H9 (cell line): Measurements from ENCODE around the gene APBA2. TPM values are rescaled to one million over a fixed set of nuclear protein-coding genes. Genes with fewer than 3 reads are reported as not detected.

ENCODE experiments used
- DNase-seq: peaks from one replicate; pipeline ENCODE4 v3.0.0-alpha.2; 2017
- H2AFZ ChIP-seq: one replicate; pipeline ENCODE4 v1.6.1; 2013; ENCODE audit warnings: mild to moderate bottlenecking, low read length, control low read depth, moderate library complexity
- H2AK5ac ChIP-seq: 2 replicates; pipeline ENCODE4 v1.6.1; 2013; ENCODE audit warnings: low read length, control low read depth, mixed read lengths; ENCODE audit not compliant: insufficient read length
- H2BK120ac ChIP-seq: one replicate; pipeline ENCODE4 v1.6.1; 2013; ENCODE audit warnings: low read depth, mild to moderate bottlenecking, low read length, control low read depth, inconsistent platforms; ENCODE audit not compliant: poor library complexity, severe bottlenecking
- H2BK12ac ChIP-seq: 2 replicates; pipeline ENCODE4 v1.6.1; 2013; ENCODE audit warnings: low read length, control low read depth, mixed read lengths, low read depth; ENCODE audit not compliant: insufficient read length
- H2BK15ac ChIP-seq: 2 replicates; pipeline ENCODE4 v1.6.1; 2013; ENCODE audit warnings: low read depth, low read length, control low read depth
- H2BK20ac ChIP-seq: one replicate; pipeline ENCODE4 v1.6.1; 2013; ENCODE audit warnings: low read depth, mild to moderate bottlenecking, low read length, control low read depth, inconsistent platforms; ENCODE audit not compliant: poor library complexity, severe bottlenecking
- H2BK5ac ChIP-seq: 2 replicates; pipeline ENCODE4 v1.6.1; 2013; ENCODE audit warnings: low read length, control low read depth, mixed read lengths; ENCODE audit not compliant: insufficient read length
- H3K14ac ChIP-seq: 2 replicates; pipeline ENCODE4 v1.6.1; 2013; ENCODE audit warnings: low read length, control low read depth; ENCODE audit not compliant: insufficient read depth
- H3K18ac ChIP-seq: 2 replicates; pipeline ENCODE4 v1.6.1; 2013; ENCODE audit warnings: low read depth, mild to moderate bottlenecking, mixed read lengths, low read length, control low read depth; ENCODE audit not compliant: insufficient read length
- H3K23ac ChIP-seq: 2 replicates; pipeline ENCODE4 v1.6.1; 2013; ENCODE audit warnings: low read length, control low read depth, mixed read lengths, low read depth; ENCODE audit not compliant: insufficient read length
- H3K23me2 ChIP-seq: 2 replicates; pipeline ENCODE4 v1.6.1; 2013; ENCODE audit warnings: low read depth, mild to moderate bottlenecking, mixed read lengths, low read length, control low read depth; ENCODE audit not compliant: insufficient read length, poor library complexity, severe bottlenecking
- H3K27ac ChIP-seq: 2 replicates; pipeline ENCODE4 v1.5.1; 2013; ENCODE audit warnings: low read length, control low read depth, mixed read lengths, low read depth; ENCODE audit not compliant: insufficient read length
- H3K27me3 ChIP-seq: 2 replicates; pipeline ENCODE4 v1.6.1; 2013; ENCODE audit warnings: low read length, control low read depth, inconsistent platforms; ENCODE audit not compliant: insufficient read depth
- H3K4ac ChIP-seq: 2 replicates; pipeline ENCODE4 v1.6.1; 2013; ENCODE audit warnings: low read depth, mild to moderate bottlenecking, control low read depth, inconsistent platforms, low read length, moderate library complexity
- H3K4me1 ChIP-seq: 2 replicates; pipeline ENCODE4 v1.6.1; 2013; ENCODE audit warnings: low read length, control low read depth, inconsistent platforms; ENCODE audit not compliant: insufficient read depth
- H3K4me2 ChIP-seq: 2 replicates; pipeline ENCODE4 v1.6.1; 2013; ENCODE audit warnings: low read length, control low read depth, mixed read lengths; ENCODE audit not compliant: insufficient read length, insufficient read depth
- H3K56ac ChIP-seq: 2 replicates; pipeline ENCODE4 v1.6.1; 2013; ENCODE audit warnings: low read depth, mild to moderate bottlenecking, mixed read lengths, low read length, control low read depth; ENCODE audit not compliant: insufficient read length
- H3K79me1 ChIP-seq: 2 replicates; pipeline ENCODE4 v1.6.1; 2013; ENCODE audit warnings: low read depth, mild to moderate bottlenecking, moderate library complexity, low read length, control low read depth, inconsistent platforms; ENCODE audit not compliant: insufficient read depth, poor library complexity, severe bottlenecking
- H3K79me2 ChIP-seq: 2 replicates; pipeline ENCODE4 v1.6.1; 2013; ENCODE audit warnings: low read length, control low read depth, inconsistent platforms; ENCODE audit not compliant: insufficient read depth
- H3K9ac ChIP-seq: 2 replicates; pipeline ENCODE4 v1.6.1; 2013; ENCODE audit warnings: low read length, control low read depth, mixed read lengths; ENCODE audit not compliant: insufficient read length; ENCODE audit errors: extremely low read depth
- H3K9me3 ChIP-seq: one replicate; pipeline ENCODE4 v1.6.1; 2013; ENCODE audit warnings: low read depth, low read length, inconsistent platforms; ENCODE audit not compliant: control insufficient read depth
- H3T11ph ChIP-seq: one replicate; pipeline ENCODE4 v1.6.1; 2013; ENCODE audit warnings: mild to moderate bottlenecking, low read length, control low read depth, inconsistent platforms
- H4K20me1 ChIP-seq: one replicate; pipeline ENCODE4 v1.6.1; 2013; ENCODE audit not compliant: control insufficient read depth, insufficient read length, insufficient read depth
- H4K5ac ChIP-seq: 2 replicates; pipeline ENCODE4 v1.6.1; 2013; ENCODE audit warnings: low read depth, mild to moderate bottlenecking, mixed read lengths, low read length, control low read depth; ENCODE audit not compliant: insufficient read length
- H4K8ac ChIP-seq: replicated peaks from 2 replicates; pipeline ENCODE4 v1.6.1; 2013; ENCODE audit warnings: low read length, control low read depth, mixed read lengths, low read depth; ENCODE audit not compliant: insufficient read length
- H4K91ac ChIP-seq: 2 replicates; pipeline ENCODE4 v1.6.1; 2013; ENCODE audit warnings: low read depth, mild to moderate bottlenecking, moderate library complexity, mixed read lengths, low read length, control low read depth; ENCODE audit not compliant: insufficient read length
- H3K27ac Mint-ChIP-seq, 3 experiments: 2 replicates in 2 of 3; 3 replicates in 1 of 3; pipeline ENCODE4 v1.8.0; 2020 to 2021; ENCODE audit warnings: mixed read lengths in 3 of 3, mild to moderate bottlenecking in 1 of 3, moderate library complexity in 1 of 3
- H3K27me3 Mint-ChIP-seq: 2 replicates; pipeline ENCODE4 v1.8.0; 2021; ENCODE audit warnings: low read depth, mild to moderate bottlenecking, moderate library complexity, mixed read lengths
- H3K36me3 Mint-ChIP-seq, 3 experiments: 2 replicates in 2 of 3; 3 replicates in 1 of 3; pipeline ENCODE4 v1.8.0; 2020 to 2021; ENCODE audit warnings: low read depth in 3 of 3, mixed read lengths in 3 of 3; ENCODE audit not compliant: insufficient read depth in 1 of 3
- H3K4me1 Mint-ChIP-seq, 2 experiments: 2 replicates each; pipeline ENCODE4 v1.8.0; 2020; ENCODE audit warnings: mixed read lengths in 2 of 2
- H3K4me3 Mint-ChIP-seq, 2 experiments: 2 replicates in 1 of 2; 3 replicates in 1 of 2; pipeline ENCODE4 v1.8.0; 2020 to 2021; ENCODE audit warnings: mild to moderate bottlenecking in 2 of 2, mixed read lengths in 2 of 2, moderate library complexity in 1 of 2
- H3K9me3 Mint-ChIP-seq, 2 experiments: 2 replicates in 1 of 2; 3 replicates in 1 of 2; pipeline ENCODE4 v1.8.0; 2020; ENCODE audit warnings: mild to moderate bottlenecking in 2 of 2, mixed read lengths in 2 of 2, moderate library complexity in 1 of 2
- CTCF ChIP-seq: fragments of 200-600 bp; sonication (generic); conservative IDR thresholded peaks from 3 replicates; pipeline ENCODE4 v1.8.0; 2021; ENCODE audit warnings: antibody characterized with exemption, mild to moderate bottlenecking
- WGBS: extraction: QIAGEN DNeasy Blood & Tissue Kit; methylation state at CpG from one replicate; pipeline ENCODE4 v1.1.7; 2013; ENCODE audit warnings: missing lambda C conversion rate, low lambda C conversion rate, mixed read lengths; ENCODE audit not compliant: insufficient read length; ENCODE audit errors: extremely low coverage; 5-methylcytosine and 5-hydroxymethylcytosine counted together
- total RNA-seq: library from RNA; stranded (reverse); gene quantifications from 2 replicates; pipeline ENCODE4 v1.2.1, GENCODE V29; 2021

APBA2 gene
- total RNA-seq, 1 experiment from 2014 or later: 14.3 TPM

- no peaks in the 10 kb centered on the region for H3K23me2 ChIP-seq
- Mint-ChIP-seq H3K4me1 (peaks cover 5 to 10% of the 10 kb centered on the region in 2 experiments), H3K27me3 (no peaks in the 10 kb centered on the region), H3K27ac (no peak overlapping the region), H3K9me3 (no peaks in the 10 kb centered on the region), H3K4me3 (no peak overlapping the region), H3K36me3 (peaks cover 0 to 8% (median 3%) of the 10 kb centered on the region in 3 experiments; a peak in 4 of 7 replicates)
- H3K23ac ChIP-seq: no peak overlapping the region
- H4K20me1 ChIP-seq: no peaks in the 10 kb centered on the region
- no peaks in the 10 kb centered on the region for H3K4me1 ChIP-seq
- H3K14ac ChIP-seq: no peak overlapping the region
- no peak overlapping the region for H2BK20ac ChIP-seq
- H4K91ac ChIP-seq: no peak overlapping the region
- no peak overlapping the region for H2BK5ac ChIP-seq
- no peak overlapping the region for H2AK5ac ChIP-seq
- DNase-seq: no peak
- H3K4me2 ChIP-seq: no peak overlapping the region
- no peaks in the 10 kb centered on the region for H3K79me1 ChIP-seq
- no peak overlapping the region for H2BK12ac ChIP-seq
- H4K5ac ChIP-seq: no peak overlapping the region
- H3K9ac ChIP-seq: no peak overlapping the region
- no peak overlapping the region for H2BK15ac ChIP-seq
- TF ChIP-seq CTCF: no peak
- no peaks in the 10 kb centered on the region for H3K9me3 ChIP-seq
- no peak overlapping the region for H2BK120ac ChIP-seq
- no peaks in the 10 kb centered on the region for H3K27me3 ChIP-seq
- WGBS: no CpG with 5 or more reads among the region's 8 CpGs
- H3K18ac ChIP-seq: no peak overlapping the region
- no peak overlapping the region for H4K8ac ChIP-seq
- no peak overlapping the region for H3T11ph ChIP-seq
- no peak overlapping the region for H3K4ac ChIP-seq
- H3K79me2 ChIP-seq: no peaks in the 10 kb centered on the region
- no peak overlapping the region for H3K56ac ChIP-seq
- no peak overlapping the region for H2AFZ ChIP-seq
- H3K27ac ChIP-seq: no peak overlapping the region
These were observed 38.0 kb downstream of the APBA2 start for GRCh38 chr15:28923726-28924280.
